Endothelial cell of umbilical vein (primary cell): Measurements from ENCODE around the gene CMTR1. TPM values are rescaled to one million over a fixed set of nuclear protein-coding genes. Genes with fewer than 3 reads are reported as not detected.

ENCODE experiments used
- BruUV-seq: library from RNA; stranded (reverse); fragments of 400-500 nt; replicated peaks from 2 replicates; lab custom pipeline; 2021; lab: Mats Ljungman, UMichigan
- CTCF ChIA-PET: fragments of 300-600, 350-600 bp; sonication (Branson Sonifier 250); formaldehyde crosslinking; loops from one replicate; lab custom pipeline; 2021; ENCODE audit warnings: antibody characterized with exemption, inconsistent platforms; lab: Charles Lee
- POLR2A ChIA-PET: fragments of 300-600, 350-600 bp; sonication (Branson Sonifier 250); formaldehyde crosslinking; loops from one replicate; lab custom pipeline; 2021; ENCODE audit warnings: antibody characterized with exemption, inconsistent platforms; lab: Charles Lee
- DNase-seq: peaks from one replicate; pipeline ENCODE4 v3.0.0-alpha.2; 2011; ENCODE audit warnings: low read depth, low spot score
- FAIRE-seq: peaks from 2 replicates; lab custom pipeline; 2011; peaks lifted over from hg19 to GRCh38; lab: Jason Lieb, UNC
- H2AFZ ChIP-seq: 2 replicates; pipeline ENCODE4 v1.6.0; 2012; ENCODE audit warnings: low read depth, low read length, control low read depth, inconsistent platforms
- H3K27ac ChIP-seq: 2 replicates; pipeline ENCODE4 v1.5.1; 2011; ENCODE audit warnings: low read depth, mild to moderate bottlenecking, control low read depth, low read length, moderate library complexity; ENCODE audit not compliant: insufficient read depth
- H3K27me3 ChIP-seq, 2 experiments: 2 replicates each; pipeline versions ENCODE4 v1.6.0 to v1.6.1; 2011; ENCODE audit warnings: low read length in 2 of 2, mixed read lengths in 1 of 2; ENCODE audit not compliant: control insufficient read depth in 2 of 2, insufficient read depth in 2 of 2
- H3K36me3 ChIP-seq, 2 experiments: 2 replicates in 1 of 2; 3 replicates in 1 of 2; pipeline ENCODE4 v1.5.1; 2011; ENCODE audit warnings: low read length in 2 of 2, mild to moderate bottlenecking in 1 of 2, moderate library complexity in 1 of 2; ENCODE audit not compliant: control insufficient read depth in 2 of 2, insufficient read depth in 2 of 2; ENCODE audit errors: extremely low read depth in 1 of 2
- H3K4me1 ChIP-seq: 3 replicates; pipeline ENCODE4 v1.5.1; 2011; ENCODE audit warnings: mild to moderate bottlenecking, low read length; ENCODE audit not compliant: control insufficient read depth, insufficient read depth; ENCODE audit errors: extremely low read depth
- H3K4me2 ChIP-seq: 2 replicates; pipeline ENCODE4 v1.6.1; 2011; ENCODE audit warnings: low read length, control low read depth, mixed read lengths; ENCODE audit not compliant: insufficient read depth
- H3K4me3 ChIP-seq, 3 experiments: fragments of 200-600 bp in 1 of 3; sonication (generic), shearing (Covaris generic) in 1 of 3; replicated peaks in 1 of 3; 2 replicates each; pipeline ENCODE4 v1.5.1; 2011 to 2016; ENCODE audit warnings: control low read depth in 3 of 3, low read length in 3 of 3, mild to moderate bottlenecking in 2 of 3, inconsistent platforms in 1 of 3, low read depth in 1 of 3, moderate library complexity in 1 of 3; ENCODE audit not compliant: insufficient read depth in 1 of 3
- H3K79me2 ChIP-seq: 2 replicates; pipeline ENCODE4 v1.6.0; 2012; ENCODE audit warnings: low read length, inconsistent platforms; ENCODE audit not compliant: control insufficient read depth, insufficient read depth
- H3K9ac ChIP-seq: replicated peaks from 2 replicates; pipeline ENCODE3; 2011; ENCODE audit warnings: low read length, control low read depth; ENCODE audit not compliant: insufficient read depth; ENCODE audit errors: extremely low read depth
- H3K9me1 ChIP-seq: replicated peaks from 3 replicates; pipeline ENCODE4 v1.6.0; 2011; ENCODE audit warnings: mild to moderate bottlenecking, low read length; ENCODE audit not compliant: control insufficient read depth, insufficient read depth; ENCODE audit errors: extremely low read depth
- H3K9me3 ChIP-seq: replicated peaks from 2 replicates; pipeline ENCODE4 v1.5.1; 2012; ENCODE audit warnings: low read length, inconsistent platforms; ENCODE audit not compliant: control insufficient read depth, insufficient read depth
- H4K20me1 ChIP-seq: replicated peaks from 2 replicates; pipeline ENCODE3; 2011; ENCODE audit warnings: mild to moderate bottlenecking, low read length; ENCODE audit not compliant: control insufficient read depth, insufficient read depth; ENCODE audit errors: extremely low read depth
- CTCF ChIP-seq, 2 donors: IDR thresholded peaks; 1 replicate in 1 of 2; 2 replicates in 1 of 2; pipeline ENCODE4 v1.5.1; 2011; ENCODE audit warnings: low read length in 2 of 2, mild to moderate bottlenecking in 2 of 2, moderate library complexity in 2 of 2, control low read depth in 1 of 2, inconsistent platforms in 1 of 2, low read depth in 1 of 2; ENCODE audit not compliant: insufficient read depth in 1 of 2; ENCODE audit errors: extremely low read depth in 1 of 2
- EZH2 ChIP-seq: IDR thresholded peaks from 2 replicates; pipeline ENCODE4 v1.6.1; 2012; ENCODE audit warnings: borderline replicate concordance, low read depth, mild to moderate bottlenecking, moderate library complexity, low read length, inconsistent platforms; ENCODE audit not compliant: severe bottlenecking
- FOS ChIP-seq: IDR thresholded peaks from 2 replicates; pipeline ENCODE4 v1.6.1; 2011; ENCODE audit warnings: mild to moderate bottlenecking, low read length, moderate library complexity, borderline replicate concordance; ENCODE audit not compliant: insufficient read depth
- GATA2 ChIP-seq: IDR thresholded peaks from 2 replicates; pipeline ENCODE4 v1.7.0; 2011; ENCODE audit warnings: low read depth, mild to moderate bottlenecking, moderate library complexity, mixed read lengths, low read length; ENCODE audit not compliant: insufficient read length, insufficient read depth
- JUN ChIP-seq: IDR thresholded peaks from 2 replicates; pipeline ENCODE4 v1.6.1; 2011; ENCODE audit warnings: borderline replicate concordance, low read depth; ENCODE audit not compliant: insufficient read length, insufficient read depth
- MAX ChIP-seq: IDR thresholded peaks from 2 replicates; pipeline ENCODE4 v1.6.1; 2011; ENCODE audit not compliant: insufficient read depth, insufficient read length
- MYC ChIP-seq: IDR thresholded peaks from one replicate; pipeline ENCODE4 v1.6.1; 2011; ENCODE audit warnings: mild to moderate bottlenecking, low read depth, low read length
- POLR2A ChIP-seq: IDR thresholded peaks from 2 replicates; pipeline ENCODE4 v1.6.1; 2012; ENCODE audit warnings: low read depth, mild to moderate bottlenecking, control low read depth, low read length
- POLR2AphosphoS5 ChIP-seq: IDR thresholded peaks from 2 replicates; pipeline ENCODE4 v1.6.1; 2012; ENCODE audit warnings: low read depth, mild to moderate bottlenecking, control low read depth, low read length, moderate library complexity; ENCODE audit not compliant: insufficient read depth
- dilution Hi-C: fragments of 300-500 bp; cut with MboI; formaldehyde crosslinking; loops from one replicate; pipeline ENCODE4 v1.15.0; 2019; ENCODE audit warnings: low sequenced_read_pairs; ENCODE audit not compliant: extremely low pct_ligation_motif_present
- intact Hi-C: fragments of 100-400 bp; cut with micrococcal nuclease; formaldehyde crosslinking; loops from one replicate; pipeline ENCODE4 v1.10.0; 2022
- polyA plus RNA-seq, 4 experiments: library from polyadenylated mRNA; depleted of rRNA in 3 of 4; stranded (reverse) in 3 of 4; unstranded in 1 of 4; fragments of >200 nt; gene quantifications; 2 replicates each; pipeline versions ENCODE4 v1.2.1 to v1.2.3, GENCODE V29; 2011 to 2012; ENCODE audit warnings: missing spikeins in 1 of 4
- total RNA-seq: library from RNA; stranded (reverse); gene quantifications from 2 replicates; pipeline ENCODE4 v1.2.3, GENCODE V29; 2021

The CMTR1 gene
- total and polyA plus RNA-seq, 2 donors (not counting 3 experiments of a cell fraction or from before 2014, with no cell fraction given): 19.5 to 38.0 TPM

- no peaks in the 10 kb centered on the region for H3K4me1 ChIP-seq
- no peak overlapping the region for H3K9ac ChIP-seq
- no peak overlapping the region for H3K4me3 ChIP-seq
- no peaks in the 10 kb centered on the region for H3K36me3 ChIP-seq
- DNase-seq (no peak), FAIRE-seq (no peak)
- no peak overlapping the region for H3K27ac ChIP-seq
- no peaks in the 10 kb centered on the region for H4K20me1 ChIP-seq
- ChIA-PET POLR2A (no interaction called here), CTCF (interaction anchor here (2.3 kb wide), 1 partner anchor 53 kb away, joined by 6 read pairs; no protein-coding TSS in a partner anchor)
- H3K79me2 ChIP-seq: no peaks in the 10 kb centered on the region
- H3K9me1 ChIP-seq: no peaks in the 10 kb centered on the region
- no peak for TF ChIP-seq FOS
- no peak for TF ChIP-seq POLR2A
- no TSS peak for BruUV-seq
- no peaks in the 10 kb centered on the region for H3K9me3 ChIP-seq
- intact Hi-C loops: no loop called here
- H2AFZ ChIP-seq: no peak overlapping the region
- H3K4me2 ChIP-seq: no peak overlapping the region
- H3K27me3 ChIP-seq: peaks cover 25 to 38% of the 10 kb centered on the region in 2 experiments
- dilution Hi-C loops: no loop called here
Observed at GRCh38 chr6:37513155-37513554, 80.1 kb downstream of the CMTR1 start.

- TF ChIP-seq MAX (no peak), EZH2 (no peak), MYC (no peak), FOS (no peak), JUN (no peak), CTCF (IDR thresholded peaks at IDR 0.05; ENCODE audit: extremely low read depth in 1 of 2, insufficient read depth in 1 of 2, low read depth in 1 of 2, low read length in 2 of 2) (no peak), POLR2A (no peak), POLR2AphosphoS5 (no peak), GATA2 (no peak)
- BruUV-seq: no TSS peak
- H3K27ac ChIP-seq: no peak overlapping the region
- no peaks in the 10 kb centered on the region for H3K9me3 ChIP-seq
- H3K27me3 ChIP-seq: peaks cover 25 to 36% of the 10 kb centered on the region in 2 experiments
- POLR2A ChIA-PET: no interaction called here
- no peak overlapping the region for H3K4me2 ChIP-seq
- H3K9ac ChIP-seq: no peak overlapping the region
- H4K20me1 ChIP-seq: no peaks in the 10 kb centered on the region
- intact Hi-C loops (no loop called here), dilution Hi-C loops (no loop called here)
- H3K4me1 ChIP-seq: no peaks in the 10 kb centered on the region
- H3K79me2 ChIP-seq: no peaks in the 10 kb centered on the region
- no peak overlapping the region for H3K4me3 ChIP-seq
- DNase-seq (no peak), FAIRE-seq (no peak)
- no peaks in the 10 kb centered on the region for H3K36me3 ChIP-seq
- no peak overlapping the region for H2AFZ ChIP-seq
- CTCF ChIA-PET: interaction anchor here (0.8 to 2.3 kb wide), 3 partner anchors 18 to 52 kb away, joined by 3 to 6 read pairs (median 3); no protein-coding TSS in a partner anchor
- no peaks in the 10 kb centered on the region for H3K9me1 ChIP-seq
Observed at GRCh38 chr6:37513576-37513975, 80.6 kb downstream of the CMTR1 start.
